HuH-7 (cell line): ENCODE results near the gene ZNF629.

ENCODE experiments used
- DNase-seq: peaks from one replicate; pipeline ENCODE4 v3.0.0; 2011; ENCODE audit warnings: low spot score

Gene ZNF629

DNA sequence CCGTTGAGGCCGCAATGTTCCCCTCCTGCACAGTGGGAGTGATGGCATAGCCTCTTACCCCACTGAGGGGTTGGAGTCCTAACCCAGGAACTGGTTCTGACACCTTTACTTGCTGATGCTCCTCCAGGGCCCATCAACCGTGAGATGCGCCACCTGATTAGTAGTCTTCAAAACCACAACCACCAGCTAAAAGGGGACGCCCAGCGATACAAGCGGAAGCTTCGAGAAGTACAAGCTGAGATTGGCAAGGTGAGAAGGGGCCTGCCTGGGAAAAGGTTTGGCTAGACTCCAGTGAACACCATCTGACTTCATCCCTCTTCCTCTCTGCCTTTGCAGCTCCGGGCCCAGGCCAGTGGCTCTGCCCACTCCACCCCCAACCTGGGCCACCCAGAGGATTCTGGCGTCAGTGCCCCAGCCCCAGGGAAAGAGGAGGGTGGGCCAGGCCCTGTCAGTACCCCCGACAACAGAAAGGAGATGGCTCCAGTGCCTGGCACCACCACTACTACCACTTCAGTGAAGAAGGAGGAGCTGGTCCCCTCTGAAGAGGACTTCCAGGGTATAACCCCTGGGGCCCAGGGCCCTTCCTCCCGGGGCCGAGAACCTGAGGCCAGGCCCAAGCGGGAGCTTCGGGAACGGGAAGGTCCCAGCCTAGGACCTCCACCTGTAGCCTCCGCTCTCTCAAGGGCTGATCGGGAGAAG lies 19.1 kb downstream of the ZNF629 start:
- no peak for DNase-seq

DNA sequence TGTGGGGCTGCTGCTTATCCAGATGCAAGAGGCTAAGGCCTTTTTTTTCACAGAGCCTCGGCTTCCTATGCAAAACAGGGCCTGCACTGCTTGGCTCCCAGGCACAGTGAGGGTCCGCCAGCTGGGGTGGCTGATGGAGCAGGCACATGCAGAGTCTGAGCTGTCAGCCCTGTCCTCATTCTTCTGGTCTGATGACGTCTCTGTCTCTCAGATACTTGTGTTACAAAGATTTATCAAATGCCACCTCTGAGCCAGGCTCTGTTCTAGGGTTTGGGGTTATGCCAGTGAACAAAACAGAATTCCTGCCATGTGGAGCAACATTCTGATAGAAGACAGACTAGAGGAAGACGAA lies 20.1 kb downstream of the ZNF629 start:
- no peak for DNase-seq

DNA sequence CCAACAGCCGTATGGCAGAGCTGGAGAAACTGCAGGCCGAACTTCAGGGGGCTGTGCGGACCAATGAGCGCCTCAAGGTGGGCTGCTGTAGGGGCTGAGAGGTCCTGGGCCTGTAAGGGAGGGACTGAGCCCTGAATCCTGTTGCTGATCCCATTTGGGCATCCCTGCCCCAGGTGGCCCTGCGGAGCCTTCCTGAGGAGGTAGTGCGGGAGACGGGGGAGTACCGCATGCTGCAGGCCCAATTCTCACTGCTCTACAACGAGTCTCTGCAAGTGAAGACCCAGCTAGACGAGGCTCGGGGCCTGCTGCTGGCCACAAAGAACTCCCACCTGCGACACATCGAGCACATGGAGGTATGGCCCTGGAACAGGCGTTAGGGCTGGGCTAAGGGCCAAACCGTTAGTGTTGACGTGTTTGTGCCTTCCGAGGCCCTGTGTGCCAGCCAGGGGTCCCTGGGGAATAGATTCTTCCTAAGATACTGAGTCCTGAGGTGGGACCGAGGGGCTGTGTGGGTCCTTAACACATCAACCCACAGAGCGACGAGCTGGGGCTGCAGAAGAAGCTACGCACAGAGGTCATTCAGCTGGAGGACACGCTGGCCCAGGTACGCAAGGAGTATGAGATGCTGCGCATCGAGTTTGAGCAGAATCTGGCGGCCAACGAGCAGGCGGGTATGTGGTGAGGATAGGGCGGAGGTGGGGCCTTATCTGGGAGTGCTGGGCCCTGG lies 20.6 kb downstream of the ZNF629 start:
- no peak for DNase-seq

DNA sequence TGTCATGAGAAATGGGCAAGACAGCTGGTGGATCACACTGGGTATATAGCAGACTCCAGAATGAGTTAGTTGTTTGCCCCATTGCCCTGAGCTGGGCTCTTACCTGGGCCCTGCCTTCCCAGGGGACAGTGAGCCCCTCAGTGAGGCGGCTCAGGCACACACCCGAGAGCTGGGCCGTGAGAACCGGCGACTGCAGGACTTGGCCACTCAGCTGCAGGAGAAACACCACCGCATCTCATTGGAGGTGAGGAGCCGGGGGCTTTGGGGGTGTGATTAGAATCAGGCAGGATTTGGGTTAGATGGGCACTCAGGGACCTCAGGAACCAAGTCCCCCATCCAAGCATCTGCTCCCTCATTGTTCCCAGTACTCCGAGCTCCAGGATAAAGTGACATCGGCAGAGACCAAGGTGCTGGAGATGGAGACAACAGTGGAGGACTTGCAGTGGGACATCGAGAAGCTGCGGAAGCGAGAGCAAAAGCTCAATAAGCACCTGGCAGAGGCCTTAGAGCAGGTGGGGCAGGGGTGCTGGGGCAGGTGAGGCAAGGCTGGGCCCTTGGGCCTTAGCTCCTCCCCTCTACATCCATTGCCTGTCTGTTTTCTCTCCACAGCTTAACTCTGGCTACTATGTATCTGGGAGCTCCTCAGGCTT lies 22.1 kb downstream of the ZNF629 start:
- no peak for DNase-seq

DNA sequence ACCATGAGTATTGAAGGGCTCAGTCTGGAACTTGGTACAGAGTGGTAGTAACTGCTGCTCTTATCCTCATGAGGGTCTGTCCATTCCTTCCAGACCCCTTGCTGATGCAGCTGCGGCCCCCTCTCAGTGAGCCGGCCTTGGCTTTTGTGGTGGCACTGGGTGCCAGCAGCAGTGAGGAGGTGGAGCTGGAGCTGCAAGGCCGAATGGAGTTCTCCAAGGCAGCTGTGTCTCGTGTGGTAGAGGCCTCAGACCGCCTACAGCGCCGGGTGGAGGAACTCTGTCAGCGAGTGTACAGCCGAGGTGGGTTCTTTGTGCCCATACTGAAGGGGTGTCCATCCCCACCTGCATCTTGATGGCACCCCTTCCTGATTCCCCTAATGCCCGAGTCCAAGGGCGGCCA lies 22.9 kb downstream of the ZNF629 start:
- no peak for DNase-seq

DNA sequence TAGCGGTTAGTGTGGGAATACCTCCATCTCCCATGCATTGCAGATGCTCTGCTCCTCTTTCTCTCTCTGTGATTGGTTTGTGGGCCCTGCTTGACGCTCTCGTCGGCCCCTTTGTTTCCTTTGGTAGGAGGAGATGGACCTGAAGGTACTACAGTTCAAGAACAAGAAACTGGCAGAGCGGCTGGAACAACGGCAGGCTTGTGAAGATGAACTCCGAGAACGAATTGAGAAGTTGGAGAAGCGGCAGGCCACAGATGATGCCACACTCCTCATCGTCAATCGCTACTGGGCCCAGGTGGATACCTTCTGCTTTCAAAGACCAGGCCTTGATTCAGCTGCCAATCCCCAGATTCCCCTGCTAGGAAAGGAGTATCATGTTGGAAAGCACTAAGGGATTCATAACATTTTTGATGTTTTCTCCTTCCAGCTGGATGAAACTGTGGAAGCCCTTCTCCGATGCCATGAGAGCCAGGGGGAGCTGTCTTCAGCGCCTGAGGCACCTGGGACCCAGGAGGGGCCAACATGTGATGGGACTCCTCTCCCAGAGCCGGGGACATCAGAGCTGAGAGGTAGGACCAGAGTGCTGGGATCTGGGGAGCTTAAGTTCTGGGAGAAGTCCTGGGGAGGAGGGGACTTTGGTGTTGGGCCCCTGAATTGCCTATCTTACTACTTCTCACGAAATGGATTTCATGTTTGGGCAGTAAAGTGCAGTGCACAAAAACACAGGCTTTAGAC lies 23.8 kb downstream of the ZNF629 start:
- DNase-seq, result no peak

DNA sequence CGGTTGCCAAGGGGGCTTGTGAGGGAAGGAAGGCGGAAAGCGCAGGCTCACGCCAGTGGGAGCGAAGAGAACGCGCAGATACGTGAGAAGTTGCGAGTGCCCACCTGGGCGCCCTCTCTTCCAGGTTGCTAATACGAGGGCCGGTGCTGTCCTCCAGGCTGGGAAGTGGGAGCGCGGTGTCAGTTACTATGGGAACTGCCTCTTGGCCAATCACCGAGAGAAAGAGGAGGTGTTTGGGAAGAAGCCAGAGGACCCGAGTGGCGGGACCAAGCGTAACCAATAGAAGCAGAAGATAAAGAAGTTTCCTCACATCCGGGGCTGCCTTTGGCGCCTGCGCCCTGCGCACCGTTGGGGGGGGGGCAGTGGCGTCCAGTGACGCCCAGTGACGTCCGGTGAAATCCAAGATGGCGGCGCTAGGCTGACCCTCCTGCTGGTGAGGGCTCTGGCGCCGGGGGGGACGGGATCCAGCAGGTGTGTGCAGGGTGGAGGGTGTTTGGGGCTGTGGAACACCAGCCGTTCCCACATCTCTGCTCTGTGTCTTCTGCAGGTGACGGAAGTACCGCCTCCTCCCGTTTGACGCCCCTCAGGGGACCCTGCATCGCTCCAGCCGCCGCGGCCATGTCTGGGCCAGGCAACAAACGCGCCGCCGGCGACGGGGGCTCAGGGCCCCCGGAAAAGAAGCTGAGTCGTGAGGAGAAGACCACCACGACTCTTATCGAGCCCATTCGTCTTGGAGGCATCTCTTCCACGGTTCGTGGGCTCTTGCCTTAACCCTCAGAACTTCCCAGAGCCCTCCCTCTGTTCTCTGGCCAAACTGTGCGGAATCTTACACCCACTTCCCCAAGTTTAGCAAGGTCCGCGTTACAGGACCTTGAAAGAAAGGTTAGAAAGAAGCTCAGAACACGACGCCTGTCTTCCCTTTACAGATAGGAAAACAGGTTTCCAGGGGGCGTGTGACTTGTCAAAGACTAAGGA lies 24.8 kb downstream of the ZNF629 start, which contains the start of the genes CFAP119 and RNF40:
Gene CFAP119 (minus strand): TSS at position 135 of the 975 bp plus-strand sequence. CDS start 314 bp downstream, outside the sequence.
Gene RNF40 (plus strand): TSS at position 395 of the 975 bp plus-strand sequence. CDS start 224 bp downstream, at position 619.
- DNase-seq, result peak; percentile 99

DNA sequence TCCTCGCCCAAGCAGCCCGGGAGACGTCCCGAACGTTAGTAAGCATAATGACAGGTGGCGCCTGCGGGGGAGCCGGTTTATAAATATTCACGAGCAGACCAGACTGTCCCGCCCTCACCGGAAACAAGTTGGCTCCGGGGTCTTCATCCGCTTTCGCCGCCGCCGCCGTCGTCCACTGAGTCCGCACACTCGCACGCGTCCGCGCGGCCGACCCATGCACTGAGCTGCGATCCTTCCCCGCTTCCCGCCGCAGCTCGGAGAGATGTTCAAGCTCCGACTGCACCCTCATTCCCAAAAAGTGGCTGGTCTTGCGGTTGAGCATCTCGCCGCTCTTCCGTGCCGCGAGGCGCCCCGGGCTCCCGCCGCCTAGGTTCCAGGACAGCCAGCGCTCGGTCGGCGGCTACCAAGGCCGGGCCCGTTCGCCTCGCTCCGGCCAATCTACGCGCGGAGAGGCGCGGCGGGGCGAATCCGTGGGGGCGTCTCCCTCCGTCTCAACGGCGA lies 25.5 kb downstream of the ZNF629 start:
- no peak for DNase-seq

DNA sequence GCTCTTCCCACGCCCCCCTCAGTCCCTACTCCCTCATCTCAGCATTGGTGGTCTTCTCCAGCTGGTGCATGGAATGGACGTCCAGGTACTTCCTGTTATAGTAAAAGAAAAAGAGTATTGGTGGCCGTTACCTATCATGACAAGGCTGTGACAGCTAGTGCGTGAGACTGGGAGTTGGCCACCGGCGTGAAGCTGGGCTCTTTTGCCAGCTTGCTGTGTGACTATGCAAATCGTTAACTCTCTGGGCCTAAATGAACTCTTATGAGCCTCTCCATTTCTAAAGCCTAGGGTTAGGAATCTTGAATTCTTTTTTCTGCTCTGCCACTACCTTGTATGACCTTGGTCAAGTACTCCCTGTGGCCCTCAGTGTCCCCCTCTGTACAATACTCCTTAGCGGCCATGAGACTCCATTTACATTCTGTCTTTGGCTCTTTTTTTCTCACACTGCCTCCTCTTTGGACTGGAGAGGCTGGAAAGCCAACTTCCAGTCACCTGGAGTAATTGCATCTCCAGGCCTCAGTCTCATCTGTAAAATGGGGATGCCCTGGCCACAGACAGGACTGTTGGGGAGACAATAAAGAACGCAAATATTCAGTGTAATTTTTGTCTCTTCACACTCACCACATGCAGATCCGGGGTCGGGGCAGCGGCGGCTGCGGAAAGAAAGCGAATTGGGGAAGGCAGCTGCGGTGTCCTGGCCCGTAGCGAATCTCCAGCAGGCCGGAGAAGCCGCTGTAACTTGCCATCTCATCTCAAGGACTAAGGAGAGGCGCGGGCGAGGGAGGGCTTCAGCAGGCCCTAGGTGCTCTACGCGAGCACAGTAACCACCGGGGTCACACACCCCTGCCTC lies 26.2 kb downstream of the ZNF629 start:
- no peak for DNase-seq

DNA sequence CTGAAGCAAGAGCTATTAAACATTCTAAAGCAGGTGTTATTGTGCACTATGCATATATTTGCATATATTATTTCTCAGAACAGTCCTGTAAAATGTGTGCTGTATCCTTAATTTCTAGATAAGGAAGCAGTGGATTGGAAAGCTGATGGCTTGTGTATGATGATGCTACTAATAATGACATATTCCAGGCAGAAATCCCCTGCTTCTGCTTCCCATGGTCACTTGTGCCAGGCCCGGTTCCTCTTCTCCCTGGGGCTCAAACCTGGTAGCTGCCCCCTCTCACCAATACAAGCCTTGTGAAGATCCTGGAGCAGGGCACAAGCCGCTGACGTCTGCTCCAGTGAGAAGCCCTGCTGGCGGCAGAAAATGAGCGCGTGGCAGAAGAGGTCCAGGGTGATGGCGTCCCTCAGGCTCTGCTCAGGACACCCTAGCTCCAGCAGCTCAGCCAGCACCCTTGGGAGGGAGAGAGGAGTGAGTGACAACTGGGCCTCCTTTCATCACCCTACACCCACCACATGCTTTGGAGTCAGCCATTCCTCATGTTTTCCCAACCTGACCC lies 26.9 kb downstream of the ZNF629 start:
- DNase-seq, result no peak

DNA sequence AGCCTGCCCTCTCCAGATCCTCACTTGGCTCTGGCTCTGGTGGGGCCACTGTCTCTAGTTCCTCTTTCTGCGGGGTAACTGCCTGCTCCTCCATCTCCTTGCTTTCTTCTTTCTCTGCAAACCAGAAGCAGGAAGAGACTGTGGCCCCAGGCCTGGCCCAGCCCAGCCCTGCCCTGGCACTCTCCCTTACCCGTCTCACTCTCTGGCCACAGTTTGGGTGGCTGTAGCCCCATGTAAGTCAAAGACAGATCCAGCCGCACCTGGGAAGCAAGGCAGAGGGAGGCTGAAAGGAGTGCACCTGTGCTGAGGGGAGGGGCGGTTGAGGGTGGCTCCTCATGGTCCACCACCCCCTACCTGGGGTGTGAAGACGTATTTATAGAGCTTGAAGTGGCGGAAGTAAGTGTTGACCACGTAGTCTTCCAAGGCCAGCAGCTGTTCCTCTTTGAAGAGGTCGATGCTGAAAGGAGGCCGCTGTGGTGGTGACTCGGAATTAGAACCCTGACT lies 28.0 kb downstream of the ZNF629 start:
- DNase-seq, result no peak

DNA sequence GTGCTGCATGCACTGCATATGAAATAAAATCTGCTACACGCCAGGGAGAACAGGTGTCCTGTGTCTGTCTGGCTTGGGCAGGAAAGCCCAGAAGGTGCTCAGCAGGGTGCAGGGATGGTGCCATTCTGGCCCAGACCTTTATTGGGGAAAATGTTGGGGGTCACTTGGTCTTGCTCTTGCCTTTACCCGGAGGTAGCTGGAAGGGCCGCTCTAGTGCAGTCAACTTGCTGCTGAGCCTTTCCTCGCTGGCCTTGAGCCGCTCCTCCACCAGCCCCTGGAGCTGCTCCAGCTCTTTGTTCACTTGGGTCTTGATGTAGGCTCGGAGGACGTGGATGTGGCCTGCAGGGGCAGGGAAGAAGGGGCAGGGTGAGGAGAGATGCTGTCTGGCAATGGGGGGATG lies 29.7 kb downstream of the ZNF629 start:
- DNase-seq, result no peak

DNA sequence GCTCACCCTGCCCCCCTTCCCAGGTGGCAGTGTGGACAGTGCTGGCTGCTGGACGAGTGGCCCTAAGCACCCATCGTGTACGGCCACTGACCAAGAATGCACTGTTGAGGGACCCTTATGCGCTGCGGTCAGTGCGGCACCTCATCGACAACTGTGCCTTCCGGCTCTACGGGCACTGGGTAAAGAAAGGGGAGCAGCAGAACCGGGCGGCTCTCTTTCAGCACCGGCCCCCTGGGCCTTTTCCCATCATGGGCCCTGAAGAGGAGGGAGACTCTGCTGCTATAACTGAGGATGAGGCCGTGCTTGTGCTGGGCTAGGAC lies 30.3 kb downstream of the ZNF629 start:
- no peak for DNase-seq

DNA sequence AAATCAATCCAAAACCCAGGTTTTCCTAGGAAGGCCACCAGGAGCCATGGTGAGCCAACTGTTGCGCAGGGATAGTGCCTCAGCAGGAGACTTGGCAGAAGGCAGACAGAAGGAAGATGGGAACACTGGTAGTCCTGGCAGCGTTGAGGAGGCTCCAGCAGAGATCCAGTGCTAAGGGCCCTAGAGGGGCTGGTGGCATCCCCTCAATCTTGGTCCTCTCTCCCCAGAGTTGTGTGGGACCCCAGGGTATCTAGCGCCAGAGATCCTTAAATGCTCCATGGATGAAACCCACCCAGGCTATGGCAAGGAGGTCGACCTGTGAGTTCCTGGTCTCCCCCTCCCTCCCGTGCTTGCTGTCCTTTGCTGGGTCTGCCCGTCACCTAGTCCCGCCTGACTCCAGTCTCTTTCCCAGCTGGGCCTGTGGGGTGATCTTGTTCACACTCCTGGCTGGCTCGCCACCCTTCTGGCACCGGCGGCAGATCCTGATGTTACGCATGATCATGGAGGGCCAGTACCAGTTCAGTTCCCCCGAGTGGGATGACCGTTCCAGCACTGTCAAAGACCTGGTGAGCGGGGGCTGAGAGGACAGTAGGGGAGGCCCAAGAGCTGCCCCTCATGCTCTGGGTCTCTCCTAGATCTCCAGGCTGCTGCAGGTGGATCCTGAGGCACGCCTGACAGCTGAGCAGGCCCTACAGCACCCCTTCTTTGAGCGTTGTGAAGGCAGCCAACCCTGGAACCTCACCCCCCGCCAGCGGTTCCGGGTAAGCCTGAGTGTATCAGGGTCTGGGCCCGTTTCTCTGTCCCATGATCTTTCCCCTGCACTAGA lies 30.8 kb downstream of the ZNF629 start:
- no peak for DNase-seq

DNA sequence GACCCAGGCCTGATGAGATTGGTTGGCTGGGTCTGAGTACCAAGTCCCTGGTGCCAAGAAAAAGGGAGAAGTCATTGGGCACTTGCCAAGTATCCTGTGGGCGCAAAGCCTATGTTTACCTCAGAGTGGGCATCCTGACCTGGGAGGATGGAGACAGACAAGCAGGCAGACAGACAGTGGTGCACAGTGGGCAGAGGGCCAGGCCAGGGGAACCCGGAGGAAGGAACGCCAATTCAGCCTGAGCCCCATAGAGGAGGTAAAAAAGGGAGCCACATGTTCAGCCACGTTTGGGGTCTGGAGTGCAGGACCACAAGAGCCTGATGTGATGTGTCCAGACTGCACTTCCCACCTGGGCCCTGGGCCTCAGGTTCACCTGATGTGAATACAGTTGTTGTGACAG lies 33.4 kb downstream of the ZNF629 start:
- DNase-seq, result no peak

DNA sequence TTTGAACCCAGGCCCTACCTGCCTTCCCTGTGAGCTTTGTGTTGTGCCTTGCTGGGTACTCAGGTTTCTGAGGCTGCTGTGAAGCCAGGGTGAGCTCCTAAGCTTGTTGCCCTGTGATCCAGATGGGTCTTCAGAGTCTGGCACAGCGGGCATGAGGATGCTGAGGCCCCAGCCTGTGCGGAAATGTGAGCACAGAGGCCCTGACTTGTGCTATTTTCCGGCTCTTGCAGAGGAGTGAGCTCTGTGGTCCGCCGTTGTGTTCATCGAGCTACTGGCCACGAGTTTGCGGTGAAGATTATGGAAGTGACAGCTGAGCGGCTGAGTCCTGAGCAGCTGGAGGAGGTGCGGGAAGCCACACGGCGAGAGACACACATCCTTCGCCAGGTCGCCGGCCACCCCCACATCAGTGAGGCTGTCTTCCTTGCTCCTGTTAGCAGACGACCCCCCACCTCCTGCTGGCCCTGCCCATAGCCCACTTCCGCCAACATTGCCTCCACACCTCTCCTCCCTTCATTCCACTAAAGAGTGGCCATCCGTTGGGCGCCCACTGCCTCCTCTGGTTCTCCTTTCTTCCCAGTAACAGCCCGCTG lies 36.0 kb downstream of the ZNF629 start:
- no peak for DNase-seq

DNA sequence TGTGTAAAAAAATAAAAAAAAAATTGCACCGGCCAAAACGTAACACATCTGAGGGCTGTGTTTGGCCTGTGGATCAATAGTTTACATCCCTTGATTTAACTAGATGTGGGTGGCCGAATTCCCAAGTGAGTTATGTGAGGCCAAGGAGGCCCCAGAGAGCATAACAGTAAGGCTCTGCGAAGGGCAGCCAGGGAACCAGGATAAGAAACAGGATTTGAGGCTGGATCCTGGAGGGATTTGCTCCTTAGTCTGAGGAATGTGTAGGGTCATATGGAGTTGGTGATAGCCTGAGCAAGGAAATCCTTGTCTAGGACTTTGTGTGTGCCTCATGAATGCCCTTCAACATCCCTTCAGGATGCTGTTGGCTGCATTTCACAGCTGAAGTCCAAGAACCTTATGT lies 36.8 kb downstream of the ZNF629 start:
- no peak for DNase-seq
